K562 (cell line): ENCODE data around the gene GRB10. TPM values are rescaled to one million over a fixed set of nuclear protein-coding genes. Genes with fewer than 3 reads are reported as not detected.

Experiments
- CLOCK ChIP-seq: fragments of 250-450 bp; sonication (Bioruptor Pico); IDR thresholded peaks from 2 replicates; pipeline ENCODE4 v1.4.0; 2020; ENCODE audit warnings: mild to moderate bottlenecking, moderate library complexity, borderline replicate concordance
- DIDO1 ChIP-seq: fragments of 450-650 bp; IDR thresholded peaks from 2 replicates; pipeline ENCODE4 v1.6.1; 2016; ENCODE audit warnings: low read depth, missing biosample characterization, missing genetic modification characterization
- ELF1 ChIP-seq: fragments of 200-800 bp; sonication (Bioruptor generic); IDR thresholded peaks from 2 replicates; pipeline ENCODE4 v1.6.1; 2016; ENCODE audit warnings: missing genetic modification characterization, missing compliant biosample characterization
- ERF ChIP-seq: fragments of 450-650 bp; formaldehyde crosslinking; IDR thresholded peaks from 2 replicates; pipeline ENCODE4 v1.4.0; 2020; ENCODE audit warnings: mild to moderate bottlenecking, mixed read lengths
- EWSR1 ChIP-seq: fragments of 450-650 bp; IDR thresholded peaks from 2 replicates; pipeline ENCODE4 v1.6.1; 2018; ENCODE audit warnings: borderline replicate concordance, mild to moderate bottlenecking, low read depth, moderate library complexity; ENCODE audit not compliant: partially characterized antibody
- LEF1 ChIP-seq: fragments of 450-650 bp; IDR thresholded peaks from 2 replicates; pipeline ENCODE4 v1.6.1; 2016; ENCODE audit warnings: mild to moderate bottlenecking
- MXI1 ChIP-seq: IDR thresholded peaks from 2 replicates; pipeline ENCODE4 v1.6.1; 2011; ENCODE audit warnings: low read depth, mild to moderate bottlenecking, improper control_type of control experiment, low read length
- RREB1 ChIP-seq: fragments of 250-450 bp; sonication (Bioruptor Pico); IDR thresholded peaks from 2 replicates; pipeline ENCODE4 v1.4.0; 2020
- TCF7 ChIP-seq: sonication (generic); IDR thresholded peaks from 2 replicates; pipeline ENCODE4 v1.6.1; 2016; ENCODE audit warnings: antibody characterized with exemption, borderline replicate concordance
- VEZF1 ChIP-seq: fragments of 200-800 bp; sonication (Bioruptor generic); IDR thresholded peaks from 2 replicates; pipeline ENCODE4 v1.6.1; 2017; ENCODE audit warnings: missing genetic modification characterization, missing compliant biosample characterization
- ZBTB11 ChIP-seq, 3 experiments: fragments of 200-800 bp in 1 of 3; fragments of 250-450 bp in 1 of 3; fragments of 450-650 bp in 1 of 3; sonication (Bioruptor Pico) in 1 of 3; sonication (Bioruptor generic) in 1 of 3; formaldehyde crosslinking in 1 of 3; IDR thresholded peaks; 2 replicates each; pipeline versions ENCODE4 v1.6.1 to v1.8.0; 2016 to 2022; ENCODE audit warnings: mild to moderate bottlenecking in 2 of 3, missing genetic modification characterization in 2 of 3, missing compliant biosample characterization in 1 of 3, moderate library complexity in 1 of 3
- ZNF23 ChIP-seq: fragments of 250-450 bp; sonication (Bioruptor Pico); IDR thresholded peaks from 2 replicates; pipeline ENCODE4 v1.4.0; 2020; ENCODE audit warnings: mild to moderate bottlenecking
- ZNF41 ChIP-seq: fragments of 250-450 bp; sonication (Bioruptor Pico); conservative IDR thresholded peaks from 2 replicates; pipeline ENCODE4 v1.4.0; 2020; ENCODE audit warnings: mild to moderate bottlenecking
- polyA plus RNA-seq, 8 experiments: library from polyadenylated mRNA; depleted of rRNA in 4 of 8; stranded (reverse) in 5 of 8; unstranded in 3 of 8; fragments of >200 nt; fragmentation: Nextera tagmentation in 2 of 8; fragmentation: Illumina TruSeq in 1 of 8; extraction: Ambion mirVana in 2 of 8; extraction: Trizol in 1 of 8; gene quantifications; 2 replicates each; pipeline versions ENCODE4 v1.2.1 to v1.2.3, GENCODE V29; 2011 to 2014; ENCODE audit warnings: inconsistent platforms in 1 of 8, missing spikeins in 1 of 8
- total RNA-seq, 7 experiments: library from RNA; depleted of rRNA in 6 of 7; stranded (reverse); fragments of >200 nt in 6 of 7; fragmentation: Illumina TruSeq in 2 of 7; extraction: Trizol in 2 of 7; gene quantifications; 2 replicates each; pipeline versions ENCODE4 v1.2.1 to v1.2.3, GENCODE V29; 2011 to 2021; ENCODE audit warnings: low replicate concordance in 1 of 7

Gene GRB10
- total and polyA plus RNA-seq, 9 of the 15 experiments (the other 6 are each of a cell fraction or from before 2014, with no cell fraction given) = 8.9 to 88.5 (median 40.7) TPM

- TF ChIP-seq EWSR1 (no peak), ZNF23 (CRISPR knock-in tag) (no peak), ZBTB11 (CRISPR knock-in tag; IDR thresholded peaks at IDR 0.05) (no peak), ELF1 (tag) (no peak; the same call in 1 of the 2 replicates), CLOCK (CRISPR knock-in tag) (no peak), DIDO1 (tag) (no peak), VEZF1 (peak; percentile 20; the same call in 1 of the 2 replicates), LEF1 (0 out of 2 replicates have a peak, but pooled peaks have one; percentile 35), ERF (CRISPR knock-in tag) (no peak), ZNF41 (CRISPR knock-in tag) (no peak), MXI1 (no peak), TCF7 (no peak), RREB1 (CRISPR knock-in tag) (no peak)
Measured at GRCh38 chr7:50696810-50697582, 85.7 kb downstream of the GRB10 start (continued).
